HG02610 (cell line): Measurements from ENCODE around the gene ADH7.
"Not testable (repeated sequence)": the region's sequence is repeated elsewhere in the genome, so short reads cannot be mapped to it uniquely, and the experiment has no call there.

Experiments
- ATAC-seq: cut with Tn5 transposase; IDR thresholded peaks from one replicate; pipeline ENCODE4 v1.9.1; 2021; ENCODE audit warnings: mild to moderate bottlenecking, moderate library complexity; ENCODE audit not compliant: unreplicated experiment

Gene ADH7

DNA sequence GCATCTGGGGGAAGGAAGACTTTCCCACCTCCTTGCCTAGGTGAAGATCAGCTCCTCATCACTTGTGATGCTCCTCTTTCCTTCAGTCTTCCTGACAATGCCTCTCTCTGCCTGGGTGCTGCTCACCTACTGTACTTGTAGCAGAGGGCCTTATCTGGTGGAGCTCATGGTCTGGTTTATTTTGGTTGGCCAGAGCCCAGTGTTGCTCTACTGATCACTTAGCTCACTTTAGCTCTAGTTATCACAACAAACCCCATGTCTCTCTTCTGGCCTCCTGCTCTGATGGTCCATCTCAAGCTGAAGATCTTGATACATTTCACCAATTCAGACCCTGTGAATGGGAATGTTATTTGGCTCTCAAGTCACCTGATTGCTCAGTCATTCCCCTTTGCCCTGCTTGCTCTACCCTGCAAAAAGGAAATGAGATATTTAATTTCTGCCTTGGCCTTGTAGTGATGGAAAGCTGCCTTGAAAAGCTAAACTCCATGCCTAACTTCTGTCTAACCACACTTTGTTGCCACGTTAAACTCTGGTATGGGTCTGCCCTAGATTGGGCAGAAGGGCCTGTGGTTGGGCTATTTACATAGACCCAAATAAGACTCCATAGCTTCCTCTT lies 52.3 kb downstream of the ADH7 start:
- ATAC-seq, result no peak

DNA sequence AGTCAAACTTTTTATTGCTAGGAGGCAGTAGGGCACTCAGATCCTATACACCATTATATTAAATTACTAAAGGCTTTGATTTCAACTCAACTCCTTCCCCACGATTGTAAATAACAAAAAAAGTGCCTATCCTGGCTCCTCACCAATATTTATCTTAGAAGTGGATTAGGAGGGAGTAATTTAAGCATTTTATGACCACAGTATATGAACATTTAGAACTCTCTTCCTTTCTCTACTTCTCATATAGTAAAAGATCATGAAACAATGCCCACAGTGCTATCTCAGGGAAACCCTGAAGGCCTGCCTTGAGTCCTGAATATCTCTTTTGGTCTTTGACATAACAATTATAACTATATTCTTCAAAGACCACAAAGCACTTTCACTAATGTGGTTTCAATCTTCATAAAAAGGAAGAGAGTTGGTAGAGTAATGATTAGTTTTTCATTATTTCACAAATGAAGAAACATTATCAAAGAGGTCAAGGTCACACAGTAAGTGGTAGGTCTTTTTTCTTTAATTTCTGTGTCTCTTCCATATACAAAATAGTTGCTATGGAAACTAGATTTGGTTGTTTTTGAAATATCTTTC lies 53.5 kb downstream of the ADH7 start:
- ATAC-seq, result no peak

DNA sequence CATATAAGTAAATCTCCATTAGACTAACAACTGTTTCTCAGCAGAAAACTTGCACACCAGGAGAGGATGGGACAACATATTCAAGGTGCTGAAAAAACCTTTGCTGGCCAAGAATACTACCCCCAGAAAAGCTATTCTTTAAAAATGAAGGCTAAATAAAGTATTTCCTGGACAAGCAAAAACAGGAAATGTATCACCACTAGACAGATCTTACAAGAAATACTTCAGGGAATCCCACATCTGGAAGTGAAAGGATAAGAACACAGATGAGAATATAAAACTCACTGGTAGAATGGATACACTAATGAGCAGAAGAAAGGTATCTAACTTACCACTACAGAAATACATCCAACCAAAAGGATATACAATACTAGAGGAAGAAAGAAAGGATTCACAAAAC lies 55.6 kb downstream of the ADH7 start:
- no peak for ATAC-seq

DNA sequence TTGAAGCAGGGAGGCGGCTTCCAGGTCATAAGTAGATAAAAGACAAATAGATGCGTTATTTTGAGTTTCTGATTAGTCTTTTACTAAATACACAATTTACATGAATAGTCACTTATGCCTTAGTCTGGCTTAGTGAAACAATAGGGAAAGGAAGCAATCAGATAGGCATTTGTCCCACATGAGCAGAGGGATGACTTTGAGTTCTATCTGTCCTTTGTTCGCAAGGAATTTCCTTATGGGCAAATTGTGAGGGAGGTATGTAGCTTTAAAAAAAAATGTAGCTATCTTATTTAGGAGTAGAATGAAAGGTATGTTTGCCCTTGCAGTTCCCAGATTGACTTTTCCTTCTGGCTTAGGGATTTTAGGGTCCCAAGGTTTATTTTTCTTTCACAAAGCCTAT lies 56.3 kb downstream of the ADH7 start:
- ATAC-seq, result no peak

DNA sequence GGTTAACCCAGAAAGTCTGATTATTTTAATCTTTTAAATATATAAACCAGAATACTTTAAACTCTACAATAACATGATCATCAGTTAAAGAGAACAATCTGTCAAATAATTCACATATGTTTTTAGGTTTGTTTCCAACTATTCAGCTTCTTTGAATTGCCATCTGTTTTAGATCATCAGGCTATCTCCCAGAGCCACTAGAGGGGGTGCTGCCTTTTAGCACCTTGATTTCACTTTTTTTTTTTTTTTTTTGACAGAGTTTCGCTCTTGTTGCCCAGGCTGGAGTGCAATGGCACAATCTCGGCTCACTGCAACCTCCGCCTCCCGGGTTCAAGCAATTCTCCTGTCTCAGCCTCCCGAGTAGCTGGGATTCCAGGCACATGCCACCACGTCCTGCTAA lies 57.8 kb downstream of the ADH7 start:
- ATAC-seq, result not testable (repeated sequence)

DNA sequence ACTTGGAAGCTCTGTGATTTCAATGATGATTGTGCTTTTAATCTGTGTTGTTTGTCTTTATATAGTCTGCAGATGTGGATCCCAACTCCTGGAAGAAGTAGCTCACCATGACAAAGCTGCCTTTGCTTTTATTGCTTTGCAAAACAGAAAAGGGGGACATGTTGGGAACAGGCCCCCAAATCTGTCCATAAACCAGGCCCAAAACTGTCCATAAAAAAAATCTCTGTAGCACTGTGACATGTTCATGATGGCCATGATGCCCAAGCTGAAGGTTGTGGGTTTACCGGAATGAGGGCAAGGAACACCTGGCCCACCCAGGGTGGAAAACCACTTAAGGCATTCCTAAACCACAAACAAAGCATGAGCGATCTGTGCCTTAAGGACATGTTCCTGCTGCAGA lies 62.7 kb downstream of the ADH7 start:
- not testable (repeated sequence) for ATAC-seq

DNA sequence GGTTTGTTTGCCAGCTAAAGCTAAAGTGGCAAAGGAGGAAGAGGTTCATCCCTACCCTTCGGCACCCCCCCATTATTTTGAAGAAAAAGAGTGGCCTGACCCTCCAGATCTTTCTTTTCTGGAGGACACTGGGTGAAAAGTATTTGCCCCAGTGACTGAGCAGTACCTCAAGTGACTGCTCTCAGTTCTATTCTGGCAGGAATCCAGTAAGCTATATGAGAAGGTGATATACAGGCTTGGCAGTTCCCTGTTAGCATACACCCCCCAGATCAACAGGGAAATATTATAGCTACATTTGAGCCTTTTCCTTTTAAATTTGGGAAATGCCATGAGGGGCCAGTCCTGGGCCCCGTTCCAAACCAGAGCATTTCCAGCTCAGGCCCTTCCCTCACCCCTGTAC lies 67.3 kb downstream of the ADH7 start:
- not testable (repeated sequence) for ATAC-seq

DNA sequence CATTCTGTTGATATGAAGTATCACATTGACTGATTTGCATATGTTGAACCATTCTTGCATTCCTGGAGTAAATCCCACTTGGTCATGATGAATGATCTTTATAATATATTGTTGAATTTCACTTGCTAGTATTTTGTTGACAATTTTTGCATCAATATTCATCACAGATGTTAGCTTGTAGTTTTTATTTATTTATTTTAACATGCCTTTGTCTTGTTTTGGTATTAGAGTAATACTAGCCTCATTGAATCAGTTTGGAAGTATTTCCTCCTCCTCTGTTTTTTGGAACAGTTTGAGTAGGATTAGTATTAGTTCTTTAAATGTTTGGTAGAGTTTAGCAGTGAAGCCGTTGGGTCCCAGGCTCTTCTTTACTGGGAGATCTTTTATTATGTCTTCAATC lies 68.7 kb downstream of the ADH7 start:
- ATAC-seq, result no peak

DNA sequence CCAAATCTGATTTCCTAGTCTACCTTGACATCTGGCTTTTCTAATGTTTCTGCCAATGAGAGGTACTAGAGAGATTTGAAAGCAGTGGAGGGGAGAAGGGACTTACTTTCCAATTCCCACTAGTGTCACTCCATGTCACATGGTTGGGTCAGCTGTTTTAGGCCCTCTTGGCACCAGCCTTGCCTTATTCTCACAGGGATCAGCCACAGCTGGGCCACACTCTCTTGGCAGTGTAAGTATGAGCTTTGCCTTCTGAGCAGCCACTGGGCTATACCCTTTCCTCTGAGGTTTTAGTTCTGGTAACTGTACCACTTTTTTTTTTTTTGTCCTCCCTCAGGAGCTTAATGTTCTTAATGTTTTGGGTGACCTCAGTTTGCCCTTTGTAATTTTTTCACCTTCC lies 72.4 kb downstream of the ADH7 start:
- ATAC-seq, result no peak
